ENCODE measurements around the gene ALX4. TPM values are rescaled to one million over a fixed set of nuclear protein-coding genes. Genes with fewer than 3 reads are reported as not detected.
A peak's percentile ranks its signal among the peaks of the same experiment; 100 is the strongest.

The ALX4 gene
- total and polyA plus RNA-seq, 2 of the 8 experiments (the other 6 are each of a cell fraction or from before 2014, with no cell fraction given) = not detected

DNA sequence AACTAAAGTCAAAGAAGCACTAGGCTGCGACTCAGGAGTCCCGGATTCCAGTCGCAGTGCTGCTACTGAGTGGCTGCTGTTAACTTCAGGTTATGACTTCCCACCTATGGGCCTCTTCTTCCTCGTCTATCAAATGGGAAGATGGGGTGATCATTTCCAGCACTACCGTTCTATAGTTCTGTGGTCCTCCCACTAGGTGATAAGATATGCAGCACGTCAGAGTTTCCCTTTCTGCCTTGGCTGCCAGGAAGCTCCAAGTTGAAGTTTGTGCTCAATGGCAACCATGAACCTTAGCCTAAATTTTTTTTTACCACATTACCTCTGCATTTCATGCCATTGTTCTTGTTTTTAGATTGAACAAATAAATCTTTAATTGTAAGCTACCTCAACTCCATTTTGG is 38.7 kb downstream of the ALX4 start:
- TF ChIP-seq RBBP5 (IDR thresholded peaks at IDR 0.05; ENCODE audit: borderline replicate concordance, low read depth, low read length) (no peak), POLR2AphosphoS5 (IDR thresholded peaks at IDR 0.05; ENCODE audit: low read depth, low read length) (no peak), KDM1A (IDR thresholded peaks at IDR 0.05; ENCODE audit: borderline replicate concordance, low read length) (0 out of 2 replicates have a peak, but pooled peaks have one; percentile 16), TBP (IDR thresholded peaks at IDR 0.05; ENCODE audit: low read depth, low read length) (no peak), SIRT6 (IDR thresholded peaks at IDR 0.05; ENCODE audit: low read length) (no peak), KDM5A (IDR thresholded peaks at IDR 0.05; ENCODE audit: low read length) (no peak)
- TF ChIP-seq, protein P1, sequence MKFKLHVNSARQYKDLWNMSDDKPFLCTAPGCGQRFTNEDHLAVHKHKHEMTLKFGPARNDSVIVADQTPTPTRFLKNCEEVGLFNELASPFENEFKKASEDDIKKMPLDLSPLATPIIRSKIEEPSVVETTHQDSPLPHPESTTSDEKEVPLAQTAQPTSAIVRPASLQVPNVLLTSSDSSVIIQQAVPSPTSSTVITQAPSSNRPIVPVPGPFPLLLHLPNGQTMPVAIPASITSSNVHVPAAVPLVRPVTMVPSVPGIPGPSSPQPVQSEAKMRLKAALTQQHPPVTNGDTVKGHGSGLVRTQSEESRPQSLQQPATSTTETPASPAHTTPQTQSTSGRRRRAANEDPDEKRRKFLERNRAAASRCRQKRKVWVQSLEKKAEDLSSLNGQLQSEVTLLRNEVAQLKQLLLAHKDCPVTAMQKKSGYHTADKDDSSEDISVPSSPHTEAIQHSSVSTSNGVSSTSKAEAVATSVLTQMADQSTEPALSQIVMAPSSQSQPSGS (IDR thresholded peaks at IDR 0.05; ENCODE audit: low read length) = no peak
- TF ChIP-seq, protein P2, sequence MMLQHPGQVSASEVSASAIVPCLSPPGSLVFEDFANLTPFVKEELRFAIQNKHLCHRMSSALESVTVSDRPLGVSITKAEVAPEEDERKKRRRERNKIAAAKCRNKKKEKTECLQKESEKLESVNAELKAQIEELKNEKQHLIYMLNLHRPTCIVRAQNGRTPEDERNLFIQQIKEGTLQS (IDR thresholded peaks at IDR 0.05; ENCODE audit: insufficient read depth, low read depth, low read length) = no peak
- H3K23ac ChIP-seq (ENCODE audit: insufficient read length) = no peak overlapping the region
- no peak overlapping the region for H3K9ac ChIP-seq (replicated peaks in 1 of 4; ENCODE audit: extremely low read depth in 1 of 4, low read depth in 3 of 4, low read length in 3 of 4)
- H2BK120ac ChIP-seq (replicated peaks; ENCODE audit: low read depth, low read length) = no peak overlapping the region
- no peak overlapping the region for H2AK5ac ChIP-seq (ENCODE audit: low read depth, low read length)
- no peak overlapping the region for H3K14ac ChIP-seq (ENCODE audit: insufficient read length)
- H3K79me1 ChIP-seq (ENCODE audit: low read depth, low read length) = no peaks in the 10 kb centered on the region
- no peak overlapping the region for H3K4ac ChIP-seq (replicated peaks; ENCODE audit: insufficient read length, low read depth, low read length)
- no peaks in the 10 kb centered on the region for H3K9me3 ChIP-seq (ENCODE audit: insufficient read depth in 2 of 2, low read depth in 1 of 2, low read length in 1 of 2)
- ChIA-PET CTCF (ENCODE audit: partially characterized antibody) (interaction anchor here (2.6 to 4.2 kb wide), 2 partner anchors 15 to 138 kb away, joined by 9 to 20 read pairs; no protein-coding TSS in a partner anchor), POLR2A (ENCODE audit: partially characterized antibody) (no interaction called here)
- H2AFZ ChIP-seq (ENCODE audit: low read length) = no peak overlapping the region
- DNase-seq (ENCODE audit: low read depth in 1 of 2, low spot score in 2 of 2) (no peak), FAIRE-seq (no peak)
- no peak overlapping the region for H3K56ac ChIP-seq (replicated peaks; ENCODE audit: insufficient read length, low read depth, low read length)
- H2BK5ac ChIP-seq (ENCODE audit: low read depth, low read length) = no peak overlapping the region
- H4K20me1 ChIP-seq (replicated peaks in 1 of 2; ENCODE audit: control insufficient read depth in 1 of 2, insufficient read depth in 2 of 2, low read length in 2 of 2) = no peaks in the 10 kb centered on the region
- no peak overlapping the region for H4K8ac ChIP-seq (ENCODE audit: extremely low read depth, insufficient read depth, low read length)
- H2BK20ac ChIP-seq (ENCODE audit: low read length) = no peak overlapping the region
- H3K27me3 ChIP-seq (replicated peaks in 1 of 4; ENCODE audit: control insufficient read depth in 3 of 4, extremely low read depth in 1 of 4, insufficient read depth in 3 of 4, low read length in 3 of 4) = no peaks in the 10 kb centered on the region
- WGBS, 2 experiments (ENCODE audit: extremely low coverage in 1 of 2, insufficient coverage in 1 of 2, insufficient read length in 1 of 2, insufficient replicate concordance in 2 of 2, low coverage in 1 of 2, low lambda C conversion rate in 2 of 2, missing lambda C conversion rate in 1 of 2) = 92% methylated on average over 6 of the region's 6 CpGs; no CpG with 5 or more reads in 1 of the 2 experiments
- no peak overlapping the region for H3K4me3 ChIP-seq (ENCODE audit: extremely low read depth in 1 of 4, insufficient read depth in 2 of 4, low read depth in 3 of 4, low read length in 4 of 4)
- H4K5ac ChIP-seq (ENCODE audit: insufficient read length, low read depth, low read length) = no peak overlapping the region
- H2BK15ac ChIP-seq (ENCODE audit: low read length) = no peak overlapping the region
- no peaks in the 10 kb centered on the region for H3K36me3 ChIP-seq (ENCODE audit: control insufficient read depth in 2 of 4, insufficient read depth in 4 of 4, low read length in 3 of 4)
- H3K18ac ChIP-seq (ENCODE audit: extremely low read depth, low read length) = no peak overlapping the region
- H3K27ac ChIP-seq (ENCODE audit: low read depth, low read length) = no peak overlapping the region
- no peak overlapping the region for H2BK12ac ChIP-seq (ENCODE audit: low read depth, low read length)
- no peaks in the 10 kb centered on the region for H3K79me2 ChIP-seq (ENCODE audit: control insufficient read depth in 1 of 2, insufficient read depth in 2 of 2, low read length in 2 of 2)
- H3K23me2 ChIP-seq (ENCODE audit: low read depth, low read length) = peaks cover 6% of the 10 kb centered on the region; the same call in 1 of the 2 replicates
- H4K91ac ChIP-seq (replicated peaks; ENCODE audit: insufficient read length, low read length) = no peak overlapping the region
- H3K4me2 ChIP-seq (ENCODE audit: insufficient read depth in 1 of 2, low read depth in 2 of 2, low read length in 2 of 2) = no peak overlapping the region
- H3K4me1 ChIP-seq (replicated peaks in 1 of 4; ENCODE audit: control insufficient read depth in 3 of 4, insufficient read depth in 4 of 4, low read length in 3 of 4) = no peaks in the 10 kb centered on the region; a peak in 1 of 7 replicates
